Activated CD8-positive, alpha-beta memory T cell treated with anti-CD3 and anti-CD28 coated beads, Interleukin-2, amount 50 U/mL, for 48 hours (primary cell): Measurements from ENCODE around the gene RPL27A.

Experiments
- DNase-seq: peaks from one replicate; pipeline ENCODE4 v3.0.0-alpha.2; 2020

Gene RPL27A

GRCh38 chr11:8723711-8724110 lies 41.1 kb downstream of the RPL27A start:
- DNase-seq: no peak

GRCh38 chr11:8724682-8725081 lies 42.1 kb downstream of the RPL27A start:
- DNase-seq: no peak

- no peak for DNase-seq
Measured at GRCh38 chr11:8726395-8726794, 43.8 kb downstream of the RPL27A start.

- no peak for DNase-seq
Measured at GRCh38 chr11:8728563-8728962, 46.0 kb downstream of the RPL27A start.

- no peak for DNase-seq
Measured at GRCh38 chr11:8729067-8729466, 46.5 kb downstream of the RPL27A start.

GRCh38 chr11:8729837-8730696 lies 47.5 kb downstream of the RPL27A start:
- no peak for DNase-seq

GRCh38 chr11:8730697-8731020 lies 48.1 kb downstream of the RPL27A start:
- no peak for DNase-seq

- DNase-seq: no peak
Measured at GRCh38 chr11:8731647-8732323, 49.2 kb downstream of the RPL27A start.

- DNase-seq: no peak
Measured at GRCh38 chr11:8732324-8732670, 49.7 kb downstream of the RPL27A start.

- no peak for DNase-seq
Measured at GRCh38 chr11:8732748-8733241, 50.2 kb downstream of the RPL27A start.

- no peak for DNase-seq
Measured at GRCh38 chr11:8733852-8734251, 51.3 kb downstream of the RPL27A start.

GRCh38 chr11:8735094-8735493 lies 52.5 kb downstream of the RPL27A start:
- no peak for DNase-seq

- no peak for DNase-seq
Measured at GRCh38 chr11:8739309-8739793, 56.8 kb downstream of the RPL27A start.
